ENCODE results near the gene ZSCAN29.

The ZSCAN29 gene

DNA sequence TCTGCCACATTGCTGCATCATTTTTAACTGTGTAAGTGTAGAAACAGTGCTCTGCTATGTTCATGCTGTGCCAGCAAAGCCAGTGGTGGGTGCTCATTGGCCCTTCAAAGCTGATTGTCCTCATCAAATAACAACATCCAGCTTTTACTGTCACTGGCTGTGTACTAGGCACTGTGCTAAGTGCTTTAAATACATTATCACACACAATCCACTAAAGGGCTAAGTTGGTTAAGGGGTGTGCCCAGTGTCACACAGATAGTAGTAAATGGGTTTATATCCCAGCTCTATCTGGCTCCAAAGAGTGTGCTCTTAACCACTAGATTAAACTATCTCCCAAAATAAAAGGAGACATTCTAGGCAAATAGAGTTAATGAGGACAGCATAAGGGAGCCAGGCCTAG lies 7.8 kb upstream of the ZSCAN29 start:
- Histone ChIP-seq H3K4me3 (ENCODE audit: insufficient read length, low read depth) (no peak overlapping the region), H3K36me3 (ENCODE audit: insufficient read depth, insufficient read length, low read length) (peaks cover 56% of the 10 kb centered on the region), H3K9me3 (ENCODE audit: insufficient read depth, low read length) (no peaks in the 10 kb centered on the region), H3K27me3 (ENCODE audit: insufficient read depth, insufficient read length) (no peaks in the 10 kb centered on the region), H3K9ac (ENCODE audit: insufficient read length, low read depth) (no peak overlapping the region), H3K4me1 (ENCODE audit: insufficient read depth, insufficient read length) (no peaks in the 10 kb centered on the region)
- no peak for TF ChIP-seq YY1 (IDR thresholded peaks at IDR 0.05; ENCODE audit: insufficient read depth, insufficient read length)
- TF ChIP-seq SUZ12 (IDR thresholded peaks at IDR 0.05; ENCODE audit: extremely low read depth, insufficient read depth, insufficient read length): no peak
- no peak for TF ChIP-seq ZNF274 (IDR thresholded peaks at IDR 0.05; ENCODE audit: low read depth, low read length)
- no peak for DNase-seq (ENCODE audit: low read depth, low spot score)

- Histone ChIP-seq H3K9ac (ENCODE audit: insufficient read length, low read depth) (no peak overlapping the region), H3K36me3 (ENCODE audit: insufficient read depth, insufficient read length, low read length) (peaks cover 44% of the 10 kb centered on the region), H3K9me3 (ENCODE audit: insufficient read depth, low read length) (no peaks in the 10 kb centered on the region), H3K4me3 (ENCODE audit: insufficient read length, low read depth) (no peak overlapping the region), H3K4me1 (ENCODE audit: insufficient read depth, insufficient read length) (no peaks in the 10 kb centered on the region), H3K27me3 (ENCODE audit: insufficient read depth, insufficient read length) (no peaks in the 10 kb centered on the region)
- no peak for DNase-seq (ENCODE audit: low read depth, low spot score)
- TF ChIP-seq SUZ12 (IDR thresholded peaks at IDR 0.05; ENCODE audit: extremely low read depth, insufficient read depth, insufficient read length): no peak
- no peak for TF ChIP-seq YY1 (IDR thresholded peaks at IDR 0.05; ENCODE audit: insufficient read depth, insufficient read length)
- TF ChIP-seq ZNF274 (IDR thresholded peaks at IDR 0.05; ENCODE audit: low read depth, low read length): no peak
Observed at GRCh38 chr15:43376017-43376705, 5.3 kb upstream of the ZSCAN29 start.

DNA sequence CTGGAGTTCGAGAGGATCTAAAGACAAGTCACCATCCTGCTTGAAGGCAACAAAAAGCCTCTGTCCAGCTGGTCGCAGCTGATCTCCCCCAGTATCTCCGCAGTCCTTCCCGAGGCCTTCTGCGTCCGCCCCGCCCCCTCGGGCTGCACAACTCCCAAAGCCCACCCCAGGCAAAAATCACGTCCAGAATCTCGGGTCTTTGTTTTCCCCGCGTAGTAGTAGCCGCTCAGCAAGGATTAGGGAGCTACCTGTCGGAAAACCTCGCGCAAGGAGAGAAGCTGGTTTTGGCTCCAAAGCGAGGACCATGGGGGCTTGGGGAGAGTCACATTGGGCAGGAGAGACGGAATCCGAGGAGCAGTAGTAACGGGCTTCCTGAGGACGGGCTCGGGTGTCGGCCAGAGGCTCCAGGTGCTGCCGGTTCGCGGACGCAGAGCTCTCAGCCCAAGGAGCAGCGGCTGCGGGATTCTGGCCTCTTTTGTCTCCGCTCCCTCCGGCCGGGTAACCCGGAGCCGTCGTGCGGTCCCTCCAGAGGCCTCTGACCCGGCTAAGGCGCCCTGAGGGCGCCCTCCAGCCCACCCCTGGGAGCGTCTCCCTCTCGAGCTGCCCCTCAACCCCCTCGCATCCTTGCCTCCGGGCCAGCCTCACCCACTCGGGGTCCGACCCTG lies 401 bp downstream of the ZSCAN29 start:
- no peak for DNase-seq (ENCODE audit: low read depth, low spot score)
- Histone ChIP-seq H3K27me3 (ENCODE audit: insufficient read depth, insufficient read length) (no peaks in the 10 kb centered on the region), H3K9me3 (ENCODE audit: insufficient read depth, low read length) (no peaks in the 10 kb centered on the region), H3K9ac (ENCODE audit: insufficient read length, low read depth) (peak overlapping the region; percentile 89), H3K4me1 (ENCODE audit: insufficient read depth, insufficient read length) (no peaks in the 10 kb centered on the region), H3K4me3 (ENCODE audit: insufficient read length, low read depth) (peak overlapping the region; percentile 91), H3K36me3 (ENCODE audit: insufficient read depth, insufficient read length, low read length) (peaks cover 43% of the 10 kb centered on the region)
- TF ChIP-seq YY1 (IDR thresholded peaks at IDR 0.05; ENCODE audit: insufficient read depth, insufficient read length) (no peak), SUZ12 (IDR thresholded peaks at IDR 0.05; ENCODE audit: extremely low read depth, insufficient read depth, insufficient read length) (no peak), ZNF274 (IDR thresholded peaks at IDR 0.05; ENCODE audit: low read depth, low read length) (no peak)

DNA sequence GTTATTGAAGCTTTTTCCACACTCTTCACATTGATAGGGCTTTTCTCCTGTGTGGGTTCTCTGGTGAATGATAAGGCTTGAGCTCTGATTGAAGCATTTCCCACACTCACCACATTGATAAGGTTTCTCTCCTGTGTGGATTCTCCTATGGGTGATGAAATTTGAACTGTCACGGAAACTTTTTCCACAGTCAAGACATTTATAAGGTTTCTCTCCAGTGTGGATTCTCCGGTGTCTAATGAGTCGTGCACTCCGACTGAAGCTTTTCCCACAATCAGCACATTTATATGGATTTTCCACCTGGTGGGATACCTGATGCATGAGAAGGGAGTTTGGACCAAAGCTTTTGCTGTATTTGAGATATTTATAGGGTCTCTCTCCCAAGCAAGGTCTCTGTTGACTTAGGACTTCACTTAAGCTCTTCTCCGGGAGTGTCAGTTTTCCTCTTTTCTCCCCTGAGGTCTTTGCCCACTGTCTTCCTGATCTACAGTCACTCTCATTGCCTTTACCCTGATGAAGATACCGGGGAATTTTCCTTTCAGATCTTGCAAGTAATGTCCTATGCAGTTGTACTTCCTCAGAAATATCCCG lies 9.4 kb downstream of the ZSCAN29 start:
- peaks cover 44% of the 10 kb centered on the region for H3K9me3 ChIP-seq (ENCODE audit: insufficient read depth, low read length)
- TF ChIP-seq ZNF274 (IDR thresholded peaks at IDR 0.05; ENCODE audit: low read depth, low read length) (no peak), YY1 (IDR thresholded peaks at IDR 0.05; ENCODE audit: insufficient read depth, insufficient read length) (no peak), SUZ12 (IDR thresholded peaks at IDR 0.05; ENCODE audit: extremely low read depth, insufficient read depth, insufficient read length) (no peak)
- no peaks in the 10 kb centered on the region for H3K4me1 ChIP-seq (ENCODE audit: insufficient read depth, insufficient read length)
- H3K27me3 ChIP-seq (ENCODE audit: insufficient read depth, insufficient read length): no peaks in the 10 kb centered on the region
- H3K4me3 ChIP-seq (ENCODE audit: insufficient read length, low read depth): no peak overlapping the region
- DNase-seq (ENCODE audit: low read depth, low spot score): no peak
- H3K9ac ChIP-seq (ENCODE audit: insufficient read length, low read depth): no peak overlapping the region
- peaks cover 76% of the 10 kb centered on the region for H3K36me3 ChIP-seq (ENCODE audit: insufficient read depth, insufficient read length, low read length)

DNA sequence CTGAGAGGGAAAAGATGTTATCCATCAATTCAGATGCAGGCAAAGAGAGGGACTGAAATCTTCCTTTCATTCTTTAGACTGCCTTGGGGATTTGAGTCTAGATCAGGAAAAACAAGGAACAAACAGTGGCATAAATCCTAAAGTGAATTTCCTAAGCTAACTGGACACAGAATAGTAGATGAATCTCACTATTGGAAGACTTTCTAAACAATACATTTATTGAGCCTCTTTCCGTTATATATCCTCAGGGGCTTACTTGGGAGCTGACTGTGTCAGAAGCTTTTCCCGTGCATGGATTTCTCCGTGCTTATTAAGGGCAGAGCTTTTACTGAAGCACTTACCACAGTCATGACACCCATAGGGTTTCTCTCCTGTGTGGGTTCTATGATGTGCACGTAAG lies 10.0 kb downstream of the ZSCAN29 start:
- TF ChIP-seq ZNF274 (IDR thresholded peaks at IDR 0.05; ENCODE audit: low read depth, low read length): no peak
- TF ChIP-seq YY1 (IDR thresholded peaks at IDR 0.05; ENCODE audit: insufficient read depth, insufficient read length): no peak
- no peak for TF ChIP-seq SUZ12 (IDR thresholded peaks at IDR 0.05; ENCODE audit: extremely low read depth, insufficient read depth, insufficient read length)
- peaks cover 70% of the 10 kb centered on the region for H3K36me3 ChIP-seq (ENCODE audit: insufficient read depth, insufficient read length, low read length)
- H3K27me3 ChIP-seq (ENCODE audit: insufficient read depth, insufficient read length): no peaks in the 10 kb centered on the region
- H3K9me3 ChIP-seq (ENCODE audit: insufficient read depth, low read length): peaks cover 44% of the 10 kb centered on the region
- H3K4me1 ChIP-seq (ENCODE audit: insufficient read depth, insufficient read length): no peaks in the 10 kb centered on the region
- no peak overlapping the region for H3K4me3 ChIP-seq (ENCODE audit: insufficient read length, low read depth)
- no peak for DNase-seq (ENCODE audit: low read depth, low spot score)
- no peak overlapping the region for H3K9ac ChIP-seq (ENCODE audit: insufficient read length, low read depth)

DNA sequence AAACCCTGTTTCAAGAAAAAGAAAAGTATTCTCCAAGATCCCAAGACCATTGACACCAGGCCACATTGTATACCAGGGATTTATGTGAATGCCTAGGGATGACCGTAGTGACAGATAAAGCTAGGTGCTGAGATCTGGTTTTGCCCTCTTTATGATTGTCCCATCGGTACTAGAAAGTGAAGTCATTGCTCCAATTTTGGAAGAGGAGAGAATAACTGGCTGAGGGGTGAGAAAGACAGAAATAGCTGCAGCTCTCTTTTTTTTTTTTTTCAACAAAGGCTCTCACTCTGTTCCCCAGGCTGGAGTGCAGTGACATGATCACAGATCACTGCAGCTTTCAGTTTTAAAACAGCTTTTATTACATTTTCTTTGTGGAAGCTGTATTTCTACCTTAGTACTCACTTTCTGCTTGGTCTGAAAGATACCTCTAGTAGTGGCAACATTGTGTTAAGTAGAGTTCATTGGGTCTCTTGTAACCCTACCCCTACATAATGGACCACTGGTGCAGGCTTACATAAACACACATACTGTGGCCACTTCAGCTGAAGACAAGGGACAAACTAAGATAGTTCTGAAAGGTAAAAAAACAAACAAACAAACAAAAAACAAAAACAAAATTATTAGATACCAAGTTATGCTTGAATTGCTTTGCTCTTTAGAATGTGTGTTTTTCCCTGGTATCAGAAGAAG lies 18.0 kb downstream of the ZSCAN29 start:
- H3K4me1 ChIP-seq (ENCODE audit: insufficient read depth, insufficient read length): no peaks in the 10 kb centered on the region
- H3K4me3 ChIP-seq (ENCODE audit: insufficient read length, low read depth): no peak overlapping the region
- H3K9ac ChIP-seq (ENCODE audit: insufficient read length, low read depth): no peak overlapping the region
- no peak for TF ChIP-seq ZNF274 (IDR thresholded peaks at IDR 0.05; ENCODE audit: low read depth, low read length)
- TF ChIP-seq YY1 (IDR thresholded peaks at IDR 0.05; ENCODE audit: insufficient read depth, insufficient read length): no peak
- no peak for TF ChIP-seq SUZ12 (IDR thresholded peaks at IDR 0.05; ENCODE audit: extremely low read depth, insufficient read depth, insufficient read length)
- peaks cover 16% of the 10 kb centered on the region for H3K36me3 ChIP-seq (ENCODE audit: insufficient read depth, insufficient read length, low read length)
- H3K27me3 ChIP-seq (ENCODE audit: insufficient read depth, insufficient read length): no peaks in the 10 kb centered on the region
- H3K9me3 ChIP-seq (ENCODE audit: insufficient read depth, low read length): no peaks in the 10 kb centered on the region
- no peak for DNase-seq (ENCODE audit: low read depth, low spot score)

GRCh38 chr15:43347114-43347513 lies 23.7 kb downstream of the ZSCAN29 start:
- no peak overlapping the region for H3K4me3 ChIP-seq (ENCODE audit: insufficient read length, low read depth)
- peaks cover 24% of the 10 kb centered on the region for H3K36me3 ChIP-seq (ENCODE audit: insufficient read depth, insufficient read length, low read length)
- H3K9ac ChIP-seq (ENCODE audit: insufficient read length, low read depth): no peak overlapping the region
- H3K4me1 ChIP-seq (ENCODE audit: insufficient read depth, insufficient read length): no peaks in the 10 kb centered on the region
- no peak for DNase-seq (ENCODE audit: low read depth, low spot score)
- TF ChIP-seq YY1 (IDR thresholded peaks at IDR 0.05; ENCODE audit: insufficient read depth, insufficient read length) (no peak), ZNF274 (IDR thresholded peaks at IDR 0.05; ENCODE audit: low read depth, low read length) (no peak), SUZ12 (IDR thresholded peaks at IDR 0.05; ENCODE audit: extremely low read depth, insufficient read depth, insufficient read length) (no peak)
- H3K9me3 ChIP-seq (ENCODE audit: insufficient read depth, low read length): no peaks in the 10 kb centered on the region
- H3K27me3 ChIP-seq (ENCODE audit: insufficient read depth, insufficient read length): no peaks in the 10 kb centered on the region
